MCF 10A (cell line): Measurements from ENCODE around the gene VAC14. TPM values are rescaled to one million over a fixed set of nuclear protein-coding genes. Genes with fewer than 3 reads are reported as not detected.

Source experiments
- BruUV-seq: library from RNA; stranded (reverse); fragments of 400-500 nt; replicated peaks from 2 replicates; lab custom pipeline; 2021; lab: Mats Ljungman, UMichigan
- CTCF ChIA-PET: fragments of 300-600 bp; sonication (Branson Sonifier 250); formaldehyde crosslinking; extraction: SDS; loops from one replicate; lab custom pipeline; 2021; ENCODE audit warnings: antibody characterized with exemption, inconsistent platforms; lab: Yijun Ruan, JAX
- POLR2A ChIA-PET: fragments of 300-600, 350-650 bp; sonication (Branson Sonifier 250); formaldehyde crosslinking; extraction: SDS; loops from one replicate; lab custom pipeline; 2020; ENCODE audit warnings: antibody characterized with exemption, inconsistent platforms; lab: Yijun Ruan, JAX
- DNase-seq: peaks from one replicate; pipeline ENCODE4 v3.0.0-alpha.2; 2018; ENCODE audit not compliant: unreplicated experiment
- H3K27ac Mint-ChIP-seq: one replicate; pipeline ENCODE4 v1.8.0; 2022; ENCODE audit warnings: mild to moderate bottlenecking, low read depth, mixed read lengths; ENCODE audit not compliant: unreplicated experiment
- H3K27me3 Mint-ChIP-seq: one replicate; pipeline ENCODE4 v1.8.0; 2022; ENCODE audit warnings: mixed read lengths; ENCODE audit not compliant: insufficient read depth, unreplicated experiment
- H3K36me3 Mint-ChIP-seq: one replicate; pipeline ENCODE4 v1.8.0; 2022; ENCODE audit warnings: mild to moderate bottlenecking, moderate library complexity, mixed read lengths; ENCODE audit not compliant: insufficient read depth, unreplicated experiment
- H3K4me1 Mint-ChIP-seq: one replicate; pipeline ENCODE4 v1.8.0; 2022; ENCODE audit warnings: mixed read lengths; ENCODE audit not compliant: insufficient read depth, unreplicated experiment
- H3K4me3 Mint-ChIP-seq: one replicate; pipeline ENCODE4 v1.8.0; 2022; ENCODE audit warnings: mild to moderate bottlenecking, moderate library complexity, mixed read lengths; ENCODE audit not compliant: unreplicated experiment
- H3K9me3 Mint-ChIP-seq: one replicate; pipeline ENCODE4 v1.8.0; 2022; ENCODE audit warnings: mixed read lengths; ENCODE audit not compliant: unreplicated experiment
- CTCF ChIP-seq: fragments of 200-600 bp; IDR thresholded peaks from one replicate; pipeline ENCODE4 v1.8.0; 2022; ENCODE audit warnings: antibody characterized with exemption, mild to moderate bottlenecking; ENCODE audit not compliant: unreplicated experiment
- intact Hi-C: fragments of 100-400 bp; cut with micrococcal nuclease; formaldehyde crosslinking; loops from 2 replicates; pipeline ENCODE4 v1.14.1; 2022
- total RNA-seq: library from RNA; stranded (reverse); gene quantifications from 2 replicates; pipeline ENCODE4 v1.2.3, GENCODE V29; 2022

VAC14 gene
- total RNA-seq, 1 experiment from 2014 or later = 25.5 TPM

DNA sequence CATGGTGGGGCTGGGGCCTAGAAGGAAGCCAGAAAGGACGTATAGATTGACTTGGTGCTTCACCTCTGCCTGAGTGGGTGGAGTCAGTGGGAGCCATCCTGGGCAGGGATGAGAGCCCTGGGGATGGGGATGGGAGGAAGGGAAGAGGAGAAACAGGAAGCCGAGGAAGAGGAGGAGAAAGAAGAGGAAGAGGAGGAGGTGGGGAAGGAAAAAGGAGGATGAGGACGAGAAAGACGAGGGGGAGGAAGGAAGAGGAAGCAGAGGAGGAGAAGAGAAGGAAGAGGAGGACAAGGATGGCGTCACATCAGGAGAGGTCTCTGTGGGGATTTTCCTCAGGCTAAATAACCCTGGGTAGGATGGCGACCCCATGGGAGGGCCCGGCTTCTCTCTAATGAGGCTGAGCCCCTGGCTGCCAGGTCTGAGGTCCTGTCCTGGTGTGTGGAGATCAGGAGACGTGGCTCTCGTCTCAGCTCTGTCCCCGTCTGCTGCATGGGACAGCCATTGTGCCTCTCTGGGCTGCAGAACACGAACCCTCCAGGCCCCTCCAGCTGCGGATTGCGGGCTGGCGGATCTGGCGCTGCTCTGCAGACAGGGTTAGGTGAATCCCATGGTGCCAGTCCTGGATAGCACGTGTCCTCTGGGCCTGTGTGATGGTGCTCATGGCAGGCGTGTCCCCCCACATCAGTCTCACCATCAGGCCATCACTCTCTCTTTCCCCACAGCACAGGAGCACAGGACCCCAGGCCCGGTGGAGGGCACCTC is 79.6 kb downstream of the VAC14 start:
- BruUV-seq = no TSS peak
- Mint-ChIP-seq H3K27me3 (no peaks in the 10 kb centered on the region), H3K9me3 (no peaks in the 10 kb centered on the region), H3K36me3 (peaks cover 16% of the 10 kb centered on the region), H3K4me1 (peaks cover 7% of the 10 kb centered on the region), H3K27ac (peak overlapping the region; percentile 3), H3K4me3 (no peak overlapping the region)
- TF ChIP-seq CTCF = no peak
- DNase-seq = no peak
- ChIA-PET POLR2A (no interaction called here), CTCF (no interaction called here)
- intact Hi-C loops = no loop called here

DNA sequence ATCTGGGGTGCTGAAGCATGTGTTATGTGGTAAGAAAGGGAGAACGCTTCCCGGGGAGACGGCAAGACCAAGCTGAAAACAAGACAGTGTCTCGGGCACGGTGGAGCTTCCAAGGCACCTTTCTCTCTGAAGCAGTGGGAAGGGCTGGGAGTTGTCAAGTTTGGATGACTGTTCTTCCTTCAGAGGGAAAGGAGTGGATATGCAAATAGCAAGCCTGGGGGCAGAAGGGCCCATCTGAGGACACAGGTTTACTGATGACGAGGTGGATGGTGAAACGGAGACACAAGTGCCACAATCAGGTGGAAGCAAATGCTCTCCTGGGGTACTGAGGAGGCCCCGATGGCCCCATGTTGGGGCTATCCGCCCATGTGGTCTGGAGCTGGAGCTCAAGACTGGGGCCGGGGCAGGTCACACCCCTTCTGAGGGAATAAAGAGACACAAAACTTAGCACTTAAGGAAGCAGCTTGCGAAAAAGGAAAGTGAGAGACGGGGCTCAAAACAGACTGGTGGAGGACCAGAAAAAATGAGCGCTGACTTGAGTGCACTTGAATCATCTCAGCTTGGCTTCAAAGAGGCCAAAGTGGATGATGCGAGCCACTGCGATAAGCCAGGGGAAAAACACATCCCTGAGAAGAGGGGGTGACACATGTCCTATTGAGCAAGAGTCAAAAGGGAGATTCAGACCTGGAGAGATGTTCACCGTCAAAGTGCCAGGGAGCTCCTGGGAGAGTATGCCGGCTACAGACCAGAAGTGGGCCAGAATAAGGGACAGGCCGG is 80.3 kb downstream of the VAC14 start:
- H3K36me3 Mint-ChIP-seq = peaks cover 16% of the 10 kb centered on the region
- peaks cover 15% of the 10 kb centered on the region for H3K4me1 Mint-ChIP-seq
- no peak overlapping the region for H3K27ac Mint-ChIP-seq

DNA sequence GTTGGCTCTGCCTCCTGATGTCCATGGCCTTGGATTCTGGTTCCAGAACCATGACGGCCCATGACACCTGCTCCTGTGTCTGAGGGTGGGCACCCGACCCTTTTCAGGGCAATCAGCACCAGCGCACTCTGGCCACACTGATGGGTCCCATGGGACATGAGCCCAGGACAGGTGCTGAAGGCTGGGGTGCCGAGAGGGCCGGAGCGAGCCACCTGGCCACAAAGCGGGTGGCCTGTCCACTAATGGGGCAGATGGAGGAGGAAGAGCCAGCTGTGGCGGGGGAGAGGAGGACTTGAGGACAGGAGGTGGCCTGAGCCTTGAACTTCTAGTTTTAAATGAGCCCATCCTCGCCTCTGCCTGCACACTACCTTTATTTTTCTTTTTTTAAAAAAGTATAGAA is 83.9 kb downstream of the VAC14 start:
- H3K4me1 Mint-ChIP-seq = peaks cover 39% of the 10 kb centered on the region
- no peaks in the 10 kb centered on the region for H3K27me3 Mint-ChIP-seq
- ChIA-PET CTCF (interaction anchor here (0.7 kb wide), 1 partner anchor 116 kb away, joined by 3 read pairs; no protein-coding TSS in a partner anchor), POLR2A (no interaction called here)
- intact Hi-C loops = no loop called here
- no peak for DNase-seq
- TF ChIP-seq CTCF = no peak
- no TSS peak for BruUV-seq
- no peak overlapping the region for H3K27ac Mint-ChIP-seq
- H3K4me3 Mint-ChIP-seq = no peak overlapping the region
- no peaks in the 10 kb centered on the region for H3K9me3 Mint-ChIP-seq
- H3K36me3 Mint-ChIP-seq = peaks cover 20% of the 10 kb centered on the region

More for the DNA sequence above, 80.3 kb downstream of the VAC14 start:
- no peaks in the 10 kb centered on the region for H3K27me3 Mint-ChIP-seq
- ChIA-PET CTCF (interaction anchor here (0.6 to 0.8 kb wide), 2 partner anchors 36 to 49 kb away, joined by 4 read pairs; no protein-coding TSS in a partner anchor), POLR2A (no interaction called here)
- H3K4me3 Mint-ChIP-seq = no peak overlapping the region
- no peaks in the 10 kb centered on the region for H3K9me3 Mint-ChIP-seq
- TF ChIP-seq CTCF = no peak
- DNase-seq = no peak
- intact Hi-C loops = no loop called here
- no TSS peak for BruUV-seq

GRCh38 chr16:70715860-70716357 is 85.0 kb downstream of the VAC14 start:
- intact Hi-C loops = loop anchor here (1.0 to 2.0 kb wide), 4 partner anchors 21 to 55 kb away; partner anchors contain the start of gene MTSS2
- CTCF ChIA-PET = interaction anchor here (0.8 to 3.0 kb wide), 10 partner anchors 13 to 128 kb away, joined by 3 to 26 read pairs (median 7); no protein-coding TSS in a partner anchor
- peaks cover 18% of the 10 kb centered on the region for H3K36me3 Mint-ChIP-seq
- BruUV-seq = no TSS peak
- H3K4me1 Mint-ChIP-seq = peaks cover 34% of the 10 kb centered on the region
- no peak for TF ChIP-seq CTCF
- H3K27me3 Mint-ChIP-seq = no peaks in the 10 kb centered on the region
- peak; percentile 74 for DNase-seq
- no peaks in the 10 kb centered on the region for H3K9me3 Mint-ChIP-seq
- POLR2A ChIA-PET = interaction anchor here (0.7 to 2.6 kb wide), 19 partner anchors 9 to 139 kb away, joined by 3 to 20 read pairs (median 5); partner anchors contain the start of gene VAC14
- H3K27ac Mint-ChIP-seq = peak overlapping the region; percentile 96
- H3K4me3 Mint-ChIP-seq = peak overlapping the region; percentile 60
